H1 (cell line): Measurements from ENCODE around the gene STBD1. TPM values are rescaled to one million over a fixed set of nuclear protein-coding genes. Genes with fewer than 3 reads are reported as not detected.

Experiments used
- ATF3 ChIP-seq: IDR thresholded peaks from 2 replicates; pipeline ENCODE4 v1.6.1; 2011; ENCODE audit warnings: low read depth, mild to moderate bottlenecking, low read length; ENCODE audit not compliant: insufficient read depth
- CHD7 ChIP-seq: fragments of 300-600 bp; sonication (generic); IDR thresholded peaks from 2 replicates; pipeline ENCODE4 v1.7.1; 2012; ENCODE audit warnings: low read length, moderate library complexity, mild to moderate bottlenecking, inconsistent platforms; ENCODE audit not compliant: insufficient replicate concordance
- KDM1A ChIP-seq: fragments of 200-600, 300-600 bp; sonication (generic); IDR thresholded peaks from 2 replicates; pipeline ENCODE4 v1.7.1; 2016; ENCODE audit warnings: mild to moderate bottlenecking, low read length, borderline replicate concordance
- MAFK ChIP-seq: IDR thresholded peaks from 2 replicates; pipeline ENCODE4 v1.6.1; 2012; ENCODE audit warnings: low read depth, mild to moderate bottlenecking, improper control_type of control experiment, low read length
- POLR2AphosphoS5 ChIP-seq: IDR thresholded peaks from 2 replicates; pipeline ENCODE4 v1.6.1; 2011; ENCODE audit warnings: low read depth, low read length
- SIX5 ChIP-seq: IDR thresholded peaks from 2 replicates; pipeline ENCODE4 v1.6.1; 2011; ENCODE audit warnings: mild to moderate bottlenecking, low read depth, low read length
- SP1 ChIP-seq: IDR thresholded peaks from 2 replicates; pipeline ENCODE4 v1.6.1; 2011; ENCODE audit warnings: low read depth, low read length
- SP4 ChIP-seq: IDR thresholded peaks from 2 replicates; pipeline ENCODE4 v1.6.1; 2012; ENCODE audit warnings: low read length, inconsistent platforms
- SUZ12 ChIP-seq: fragments of 200-600 bp; sonication (generic); IDR thresholded peaks from 2 replicates; pipeline ENCODE4 v1.6.1; 2012; ENCODE audit warnings: mild to moderate bottlenecking, inconsistent platforms, low read length, moderate library complexity, mixed read lengths
- YY1 ChIP-seq: IDR thresholded peaks from 2 replicates; pipeline ENCODE4 v1.6.1; 2011; ENCODE audit warnings: low read depth, mild to moderate bottlenecking, low read length
- polyA plus RNA-seq, 7 experiments: library from polyadenylated mRNA; depleted of rRNA in 3 of 7; stranded (reverse) in 5 of 7; unstranded in 2 of 7; fragments of >200 nt in 5 of 7; fragments of 200-250 nt in 2 of 7; gene quantifications; 1 replicate in 5 of 7; 2 replicates in 1 of 7; 4 replicates in 1 of 7; pipeline versions ENCODE4 v1.2.1 to v1.2.3, GENCODE V29; 2011 to 2013; ENCODE audit warnings: missing spikeins in 2 of 7, mixed read lengths in 2 of 7
- total RNA-seq: library from RNA; stranded (reverse); fragmentation: NEBNext Ultra II Directional; extraction: Animal tissue kit (Norgen Biotek cat#: 25700); gene quantifications from 2 replicates; pipeline ENCODE4 v1.2.1, GENCODE V29; 2021

STBD1 gene
- total and polyA plus RNA-seq, 2 of the 8 experiments (the other 6 are each of a cell fraction or from before 2014, with no cell fraction given) = 0.45 to 1.7 TPM

- TF ChIP-seq CHD7 = no peak
- TF ChIP-seq POLR2AphosphoS5 = no peak
- TF ChIP-seq KDM1A = no peak
- no peak for TF ChIP-seq SP1
- no peak for TF ChIP-seq SIX5
- TF ChIP-seq YY1 = no peak
- no peak for TF ChIP-seq MAFK
- TF ChIP-seq ATF3 = no peak
- no peak for TF ChIP-seq SP4
- TF ChIP-seq SUZ12 = no peak
Measured at GRCh38 chr4:76357981-76358380, 51.4 kb downstream of the STBD1 start (continued).
